ENCODE results near the gene PNKD. TPM values are rescaled to one million over a fixed set of nuclear protein-coding genes. Genes with fewer than 3 reads are reported as not detected.

The PNKD gene
- total and polyA plus RNA-seq, 11 donors = 53.8 to 146 (median 72.5) TPM

- Histone ChIP-seq H3K4me3 (no peak overlapping the region), H3K4me1 (peaks cover 0 to 36% (median 20%) of the 10 kb centered on the region in 12 donors), H3K36me3 (peaks cover 8 to 100% (median 91%) of the 10 kb centered on the region in 9 donors), H3K27me3 (no peaks in the 10 kb centered on the region), H3K9me3 (no peaks in the 10 kb centered on the region), H3K27ac (peak overlapping the region in 9 of 12 donors; percentile 3 to 67 (median 28))
- intact Hi-C loops (cut with DNase I) = no loop called here
- DNase-seq (no peak), ATAC-seq (peak; percentile 56 to 81 (median 64))
- WGBS, 4 donors = 46 to 51% (median 50%) methylated on average over 5 of the region's 5 CpGs
- no peak for TF ChIP-seq POLR2A (IDR thresholded peaks at IDR 0.05)
- TF ChIP-seq CTCF (IDR thresholded peaks at IDR 0.05) = no peak
Measured at GRCh38 chr2:218245214-218245613, 25.1 kb upstream of the PNKD start.

GRCh38 chr2:218249691-218250090 is 20.6 kb upstream of the PNKD start:
- no peak for TF ChIP-seq POLR2A (IDR thresholded peaks at IDR 0.05)
- H3K4me1 ChIP-seq = peaks cover 0 to 20% (median 3%) of the 10 kb centered on the region in 12 donors
- no peak overlapping the region for H3K4me3 ChIP-seq
- 93 to 96% (median 94%) methylated on average over 13 of the region's 13 CpGs for WGBS, 4 donors
- ATAC-seq (no peak), DNase-seq (no peak)
- no peaks in the 10 kb centered on the region for H3K9me3 ChIP-seq
- H3K27me3 ChIP-seq = no peaks in the 10 kb centered on the region
- peaks cover 8 to 100% (median 100%) of the 10 kb centered on the region in 9 donors for H3K36me3 ChIP-seq
- no peak overlapping the region for H3K27ac ChIP-seq
- intact Hi-C loops (cut with DNase I) = loop anchor here in 1 of 10 donors (5.0 kb wide), 1 partner anchor 62 kb away; no protein-coding TSS in a partner anchor

GRCh38 chr2:218252509-218253231 is 17.6 kb upstream of the PNKD start:
- WGBS, 4 donors = 57 to 81% (median 73%) methylated on average over 7 of the region's 7 CpGs
- H3K4me3 ChIP-seq = no peak overlapping the region
- no peaks in the 10 kb centered on the region for H3K27me3 ChIP-seq
- TF ChIP-seq POLR2A (IDR thresholded peaks at IDR 0.05) (no peak), CTCF (IDR thresholded peaks at IDR 0.05) (no peak)
- H3K4me1 ChIP-seq = peaks cover 0 to 23% (median 4%) of the 10 kb centered on the region in 12 donors
- ATAC-seq = peak in 3 of 4 donors; percentile 40 to 80 (median 52)
- peaks cover 8 to 96% (median 88%) of the 10 kb centered on the region in 9 donors for H3K36me3 ChIP-seq
- no peaks in the 10 kb centered on the region for H3K9me3 ChIP-seq
- intact Hi-C loops (cut with DNase I) = loop anchor here in 1 of 10 donors (5.0 kb wide), 1 partner anchor 65 kb away; no protein-coding TSS in a partner anchor
- peak overlapping the region in 6 of 12 donors; percentile 4 to 52 (median 30) for H3K27ac ChIP-seq
- peak in 1 of 5 donors; percentile 43 for DNase-seq

GRCh38 chr2:218253232-218253625 is 17.1 kb upstream of the PNKD start:
- Histone ChIP-seq H3K27me3 (no peaks in the 10 kb centered on the region), H3K27ac (peak overlapping the region in 3 of 12 donors; percentile 18 to 52 (median 50)), H3K36me3 (peaks cover 8 to 90% (median 82%) of the 10 kb centered on the region in 9 donors), H3K9me3 (no peaks in the 10 kb centered on the region), H3K4me1 (peaks cover 0 to 28% (median 6%) of the 10 kb centered on the region in 12 donors), H3K4me3 (no peak overlapping the region)
- no peak for DNase-seq
- ATAC-seq = no peak
- 77 to 90% (median 80%) methylated on average over 5 of the region's 5 CpGs for WGBS, 4 donors
- intact Hi-C loops (cut with DNase I) = loop anchor here in 1 of 10 donors (5.0 kb wide), 1 partner anchor 66 kb away; no protein-coding TSS in a partner anchor
- TF ChIP-seq CTCF (IDR thresholded peaks at IDR 0.05) (no peak), POLR2A (IDR thresholded peaks at IDR 0.05) (no peak)

Data from heart left ventricle (tissue), 16 donors.